T-helper 9 cell (primary cell): Measurements from ENCODE around the gene DPH1.
"Not testable (repeated sequence)": the region's sequence is repeated elsewhere in the genome, so short reads cannot be mapped to it uniquely, and the experiment has no call there.

Experiments used
- DNase-seq: peaks from one replicate; pipeline ENCODE4 v3.0.0-alpha.2; 2020

DPH1 gene

DNA sequence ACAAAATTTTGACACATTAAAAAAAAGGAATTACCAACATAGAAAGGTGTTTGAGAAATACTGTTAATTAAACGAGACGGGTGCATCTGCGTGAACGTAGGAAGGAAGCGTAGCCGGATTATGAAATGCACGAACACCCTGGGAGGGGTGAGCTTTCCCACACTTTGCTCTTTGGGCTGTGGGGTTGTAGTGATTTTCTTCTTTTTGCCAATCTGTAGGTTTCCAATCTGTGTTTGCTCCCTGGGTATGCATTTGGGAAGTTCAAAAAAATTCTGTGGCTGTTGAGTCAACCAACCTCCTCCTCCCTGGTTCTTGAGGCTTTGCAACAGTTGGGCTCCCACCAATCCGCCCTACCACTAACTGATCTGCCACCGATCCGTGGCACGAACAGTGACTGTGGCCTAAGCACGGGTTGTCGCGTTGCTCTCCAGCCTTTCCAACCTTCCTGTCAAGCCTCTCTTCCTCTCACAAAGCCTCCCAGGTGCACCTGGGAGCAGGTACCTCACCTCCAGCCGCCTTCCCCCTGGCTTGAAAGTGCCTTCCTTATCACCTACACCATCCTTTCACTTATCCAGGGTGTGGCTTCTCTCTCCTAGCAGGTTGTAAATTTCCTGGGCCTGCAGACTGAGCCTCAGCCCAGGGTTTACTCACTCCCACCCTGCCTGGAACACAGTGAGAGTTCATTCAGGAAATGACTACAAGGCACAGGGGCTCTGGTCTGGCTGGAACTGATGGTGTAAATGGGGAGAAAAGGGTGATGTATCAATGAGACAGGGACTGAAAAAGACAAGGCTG lies 21.4 kb upstream of the DPH1 start:
- no peak for DNase-seq

GRCh38 chr17:2009737-2010136 lies 20.2 kb upstream of the DPH1 start:
- no peak for DNase-seq

- DNase-seq, result no peak
Measured at GRCh38 chr17:2011411-2012371, 18.3 kb upstream of the DPH1 start.

GRCh38 chr17:2012499-2012898 lies 17.5 kb upstream of the DPH1 start:
- no peak for DNase-seq

- not testable (repeated sequence) for DNase-seq
Measured at GRCh38 chr17:2013220-2013993, 16.5 kb upstream of the DPH1 start.

GRCh38 chr17:2013994-2014317 lies 16.0 kb upstream of the DPH1 start:
- no peak for DNase-seq

GRCh38 chr17:2015314-2015713 lies 14.6 kb upstream of the DPH1 start:
- no peak for DNase-seq

- no peak for DNase-seq
Measured at GRCh38 chr17:2016494-2016893, 13.5 kb upstream of the DPH1 start.

DNA sequence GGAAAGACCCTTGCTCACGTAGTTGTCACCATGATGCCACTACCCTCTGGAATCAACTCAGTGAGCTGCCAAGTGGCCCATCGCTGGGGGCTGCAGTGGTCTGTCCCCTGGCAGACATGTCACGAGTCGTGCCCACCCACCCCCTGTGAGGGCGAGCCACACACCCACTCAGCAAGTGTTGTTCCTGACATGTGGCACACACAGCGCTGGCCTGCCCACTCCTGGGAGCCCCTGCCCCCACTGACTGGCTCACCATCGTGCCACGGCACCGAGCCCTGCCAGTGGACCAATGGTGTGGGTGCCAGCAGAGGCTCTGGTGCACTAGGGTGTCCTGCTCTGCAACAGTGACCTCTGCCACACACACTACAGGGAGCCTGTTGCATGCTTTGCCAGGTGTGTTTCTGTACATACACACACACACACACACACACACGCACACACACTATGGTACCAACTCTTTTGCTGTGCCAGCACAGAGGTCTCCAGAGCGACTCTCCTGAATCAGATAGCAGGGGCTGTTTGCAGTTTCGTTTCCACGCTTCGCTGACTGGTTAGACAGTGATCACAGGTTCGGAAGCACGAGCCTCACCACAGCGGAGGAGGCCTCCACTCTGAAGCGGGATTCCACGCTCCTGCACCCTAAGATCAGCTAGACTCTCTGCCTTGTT lies 12.5 kb upstream of the DPH1 start:
- DNase-seq, result no peak

GRCh38 chr17:2018716-2019510 lies 11.0 kb upstream of the DPH1 start:
- no peak for DNase-seq

DNA sequence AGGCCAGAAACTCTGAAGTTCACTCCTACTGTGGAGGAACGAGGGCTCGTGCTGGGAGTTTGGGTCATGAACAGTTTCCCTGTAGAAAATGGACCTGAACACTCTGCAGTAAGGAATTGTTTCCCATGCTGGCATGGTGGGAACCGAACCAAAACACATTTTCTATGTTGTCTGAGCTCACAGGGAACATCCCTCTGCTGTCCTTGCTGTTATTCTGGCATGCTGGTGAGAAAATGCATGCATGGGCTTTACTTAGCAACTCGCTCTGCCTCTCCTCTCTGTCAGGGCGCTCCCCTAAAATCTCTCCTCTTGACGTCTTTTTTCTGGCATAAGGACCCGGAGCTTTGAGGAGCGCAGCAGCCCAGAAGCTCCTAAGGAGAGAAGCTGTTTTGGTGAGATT lies 10.2 kb upstream of the DPH1 start:
- no peak for DNase-seq

DNA sequence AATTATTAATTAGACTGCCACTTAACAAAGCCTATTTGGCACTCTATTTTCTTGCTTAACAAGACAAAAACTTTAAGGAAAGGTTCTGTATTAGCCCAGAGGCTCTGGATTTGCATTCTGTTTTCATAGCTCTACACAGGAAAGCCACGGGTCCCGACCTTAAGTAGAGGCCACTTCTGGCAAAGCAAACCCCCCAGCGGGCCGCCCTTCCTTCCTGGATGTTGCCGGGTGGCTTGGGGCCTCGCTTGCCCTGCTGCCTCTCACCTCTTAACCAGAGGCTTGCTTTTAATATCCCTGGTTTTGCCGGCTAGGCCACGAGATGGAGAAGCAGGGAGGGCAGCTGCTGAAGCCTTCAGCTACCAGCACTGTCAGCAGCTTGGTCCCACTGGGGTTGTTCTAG lies 9.2 kb upstream of the DPH1 start:
- no peak for DNase-seq

- no peak for DNase-seq
Measured at GRCh38 chr17:2022647-2023240, 7.2 kb upstream of the DPH1 start.

- DNase-seq, result no peak
Measured at GRCh38 chr17:2023256-2023655, 6.7 kb upstream of the DPH1 start.

- DNase-seq, result peak; percentile 31
Measured at GRCh38 chr17:2023692-2024571, 6.0 kb upstream of the DPH1 start.

DNA sequence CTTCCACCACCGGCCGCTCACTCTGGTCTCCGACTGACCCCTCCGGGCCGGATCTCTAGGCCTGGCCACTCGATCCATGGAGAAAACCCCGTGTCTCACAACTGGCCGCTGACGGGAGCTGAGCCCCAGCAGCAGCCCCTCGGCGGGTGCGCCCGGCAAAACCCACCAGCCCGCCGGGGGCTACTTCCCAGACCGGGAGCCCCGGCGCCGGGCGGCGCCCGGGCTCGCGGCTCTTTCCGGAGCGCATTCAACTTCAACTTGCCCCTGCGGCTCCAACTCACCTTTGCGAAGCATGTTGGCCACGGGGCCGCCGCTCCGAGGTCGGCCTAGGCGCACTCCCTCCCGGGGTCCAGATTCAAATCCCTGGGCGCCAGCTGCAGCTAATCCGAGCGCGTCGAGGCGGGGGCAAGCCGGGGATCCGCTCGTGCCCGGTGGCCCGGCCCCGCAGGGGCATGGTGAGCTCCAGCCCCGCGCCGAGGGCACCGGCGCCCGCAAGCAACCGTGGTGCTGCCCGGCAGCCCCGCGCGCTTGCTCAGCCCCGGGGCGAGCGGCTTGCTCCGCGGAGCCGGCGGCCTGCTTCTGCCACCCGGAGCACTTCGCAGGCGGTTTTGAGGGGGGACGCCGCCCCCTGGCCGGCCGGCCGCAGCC lies 5.3 kb upstream of the DPH1 start:
- DNase-seq, result no peak

DNA sequence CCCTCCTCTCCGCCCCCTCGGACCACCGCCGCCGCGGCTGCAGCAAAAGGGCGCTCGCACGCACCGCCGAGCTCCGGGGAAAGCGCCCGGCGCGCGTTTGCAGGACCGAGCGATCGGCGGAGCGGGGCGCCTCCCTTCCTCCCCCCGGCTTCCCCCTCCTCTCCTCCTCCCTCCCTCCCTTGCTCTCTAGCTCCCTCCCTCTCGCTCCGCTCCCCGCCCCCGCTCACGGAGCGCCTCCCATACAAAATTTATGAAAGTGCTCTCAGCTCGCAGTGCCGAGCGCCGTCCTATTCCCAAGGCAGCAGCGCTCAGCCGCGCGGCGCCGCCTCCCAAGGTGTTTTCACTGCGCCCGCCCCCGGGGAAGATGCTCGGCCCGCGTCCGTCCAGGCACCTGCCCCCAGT lies 4.7 kb upstream of the DPH1 start, which contains the start of gene RTN4RL1:
Gene RTN4RL1 (minus strand): TSS at position 115 of the 402 bp plus-strand sequence. CDS start 469 bp downstream, outside the sequence.
- DNase-seq, result peak; percentile 70

DNA sequence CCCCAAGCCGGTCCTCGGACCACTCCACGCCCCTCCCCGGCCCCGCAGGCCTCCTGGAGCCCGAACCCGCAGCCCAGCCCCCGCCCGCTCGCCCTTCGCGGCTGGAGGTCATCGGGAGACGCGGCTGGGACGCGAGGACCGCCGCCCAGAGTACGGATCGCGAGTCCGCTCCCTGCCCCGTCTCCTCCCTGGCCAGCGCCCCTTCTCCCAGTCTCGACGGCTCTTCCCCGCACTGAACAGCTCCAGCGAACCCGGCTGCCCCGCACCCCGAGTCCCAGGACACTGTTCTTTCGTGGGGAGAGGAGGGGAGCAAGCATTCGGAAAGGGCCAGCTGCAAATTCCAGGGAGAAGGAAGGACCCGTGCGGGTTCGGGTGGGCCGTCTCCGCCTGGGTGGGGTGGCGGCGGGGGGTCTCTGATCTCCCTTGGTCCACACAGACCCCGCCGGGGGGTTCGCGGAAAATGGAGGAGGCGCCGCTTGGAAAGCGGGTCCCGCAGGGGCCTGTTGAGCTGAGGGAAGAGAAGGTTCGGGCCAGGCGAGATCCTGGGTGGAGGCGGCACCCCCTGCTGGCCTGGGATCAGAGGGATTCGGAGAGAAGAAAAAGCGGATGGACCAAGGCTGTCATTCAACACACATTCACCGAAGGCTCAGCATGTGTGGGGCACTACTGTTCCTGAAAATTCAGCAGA lies 4.2 kb upstream of the DPH1 start:
- DNase-seq, result no peak
